T-helper 2 cell treated with Interferon-gamma antibody and Interleukin-4, amounts not matched to agents 100 ng/mL and 5 ng/mL, for 36 hours (primary cell): ENCODE results near the gene POLD2. TPM values are rescaled to one million over a fixed set of nuclear protein-coding genes. Genes with fewer than 3 reads are reported as not detected.
"Not testable (repeated sequence)": the region's sequence is repeated elsewhere in the genome, so short reads cannot be mapped to it uniquely, and the experiment has no call there.

Experiments
- intact Hi-C: fragments of 100-400 bp; cut with micrococcal nuclease; formaldehyde crosslinking; loops from one replicate; pipeline ENCODE4 v1.15.1; 2023
- total RNA-seq: library from RNA; stranded (reverse); gene quantifications from 2 replicates; pipeline ENCODE4 v1.2.3, GENCODE V29; 2022

Gene POLD2
- total RNA-seq, 1 donor from 2014 or later: 142 TPM

- intact Hi-C loops: no loop called here
Measured at GRCh38 chr7:44139311-44140010, 16.1 kb upstream of the POLD2 start.

- intact Hi-C loops: no loop called here
Measured at GRCh38 chr7:44138698-44139097, 15.3 kb upstream of the POLD2 start.

GRCh38 chr7:44136731-44137130 lies 13.4 kb upstream of the POLD2 start:
- intact Hi-C loops: no loop called here

GRCh38 chr7:44134943-44135628 lies 11.7 kb upstream of the POLD2 start:
- intact Hi-C loops: no loop called here

- intact Hi-C loops: no loop called here
Measured at GRCh38 chr7:44133295-44133694, 9.9 kb upstream of the POLD2 start.

DNA sequence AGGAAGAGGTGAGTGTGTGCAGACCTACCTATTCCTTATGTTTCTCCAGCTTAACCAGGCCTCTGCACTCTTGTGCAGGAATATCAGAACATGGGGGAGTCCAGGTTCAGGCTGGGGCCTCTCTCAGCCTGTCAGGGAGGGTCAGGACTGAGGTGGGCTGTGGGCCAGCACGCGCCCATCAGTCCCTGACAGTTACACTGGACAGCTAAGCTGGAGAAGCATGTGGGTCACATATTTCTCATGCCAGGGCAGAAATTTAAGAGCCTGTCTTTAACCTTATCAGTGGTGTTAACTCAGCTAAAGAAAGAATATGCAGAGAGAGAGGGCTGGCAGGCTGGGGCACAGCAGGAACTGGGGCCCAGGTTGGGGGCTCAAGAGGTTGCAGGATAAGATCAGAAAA lies 8.7 kb upstream of the POLD2 start:
- intact Hi-C loops: no loop called here

GRCh38 chr7:44131173-44132029 lies 8.1 kb upstream of the POLD2 start:
- intact Hi-C loops: no loop called here

DNA sequence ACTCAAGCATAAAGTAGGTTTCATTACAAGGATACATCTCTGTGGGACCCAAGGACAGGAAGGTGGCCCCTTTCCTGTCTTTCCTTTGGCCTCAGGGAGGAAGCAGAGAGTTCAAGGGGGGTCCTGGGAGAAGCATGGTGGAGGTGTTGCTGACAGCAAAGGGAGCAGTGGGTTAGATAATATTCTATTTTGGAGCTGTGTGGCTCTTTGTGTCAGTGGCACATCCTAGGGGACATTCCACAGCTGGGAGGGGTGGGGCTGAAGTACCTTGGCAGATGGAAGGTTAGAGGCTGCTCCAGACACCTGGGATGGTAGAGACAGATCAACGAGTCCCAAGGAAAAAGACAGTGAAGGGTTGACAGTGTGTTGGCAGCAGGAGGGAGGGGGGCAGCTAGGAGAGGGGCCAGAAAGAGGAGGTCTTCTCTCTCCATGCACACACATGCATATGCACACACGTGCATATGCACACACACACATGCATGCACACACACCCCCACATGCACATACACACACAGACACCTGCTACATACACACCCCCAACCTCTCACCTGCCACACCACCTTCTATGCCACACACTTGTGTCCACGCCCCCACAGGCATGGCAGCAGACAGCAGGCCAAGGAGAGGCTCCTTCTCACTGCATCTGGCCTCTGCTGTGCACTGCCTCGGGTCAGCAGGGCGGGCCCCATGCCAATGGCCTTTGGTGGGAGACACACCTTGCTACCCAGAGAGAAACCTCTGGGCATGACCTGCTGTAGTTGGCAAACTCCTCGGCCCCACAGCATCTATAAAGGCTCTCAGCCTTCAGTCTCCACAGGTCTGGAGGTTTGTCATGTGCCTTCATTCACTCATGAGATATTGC lies 5.6 kb upstream of the POLD2 start:
- intact Hi-C loops: no loop called here

- intact Hi-C loops: no loop called here
Measured at GRCh38 chr7:44127161-44127560, 3.8 kb upstream of the POLD2 start.

GRCh38 chr7:44126574-44126973 lies 3.2 kb upstream of the POLD2 start:
- intact Hi-C loops: not testable (repeated sequence)

- intact Hi-C loops: no loop called here
Measured at GRCh38 chr7:44124822-44125202, 1.5 kb upstream of the POLD2 start.

DNA sequence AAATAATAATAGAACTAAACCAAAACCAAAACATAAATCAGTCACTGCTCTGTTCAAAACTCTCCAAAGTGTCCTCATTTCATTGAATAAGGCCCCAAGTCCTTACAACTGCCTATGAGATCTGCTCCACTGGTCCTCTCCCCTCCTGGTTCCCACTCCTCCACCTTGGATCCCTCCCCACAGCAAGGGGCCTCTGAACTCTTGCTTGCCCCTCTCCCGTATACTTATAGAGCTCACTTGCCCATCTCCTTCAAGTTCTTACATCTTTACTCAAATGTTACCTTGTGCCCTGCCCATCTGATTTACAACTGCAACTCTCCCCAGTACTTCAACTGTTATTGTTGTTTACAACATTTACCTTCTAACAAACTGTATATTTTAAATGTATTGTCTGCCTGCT lies 819 bp downstream of the POLD2 start:
- intact Hi-C loops: loop anchor here (2.0 kb wide), 1 partner anchor 78 kb away; the partner anchor contains the start of gene YKT6

DNA sequence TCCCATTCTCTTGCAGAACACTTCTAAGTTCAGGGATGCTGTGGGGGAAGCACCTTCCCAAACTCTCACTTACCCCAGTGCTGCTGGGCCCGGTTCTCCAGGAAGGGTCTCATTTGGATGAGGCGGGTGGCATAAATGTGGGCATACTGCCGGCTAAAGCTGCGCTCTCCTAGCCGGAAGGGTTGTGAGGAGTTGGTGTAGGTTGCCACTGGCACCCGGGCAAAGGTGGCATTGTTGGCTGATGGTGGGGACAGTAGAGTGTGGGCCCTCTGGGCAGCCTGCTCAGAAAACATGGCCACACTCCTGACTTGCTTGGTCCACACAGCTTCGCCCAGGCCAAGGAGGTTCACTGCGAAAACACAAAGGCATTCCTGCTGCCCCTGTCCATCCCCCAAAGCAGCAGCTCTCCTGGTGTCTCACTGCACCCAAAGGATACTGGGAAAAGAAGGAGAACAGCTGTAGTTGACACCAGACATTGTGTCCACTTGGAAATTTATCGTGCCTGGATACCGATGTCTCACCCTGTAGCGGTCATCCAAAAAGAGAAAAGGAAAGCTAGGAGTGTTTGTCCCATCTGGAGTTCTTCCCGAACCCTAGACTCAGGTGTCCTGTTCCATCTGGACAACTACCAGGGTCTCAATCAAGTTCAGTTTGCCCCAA lies 1.5 kb downstream of the POLD2 start:
- intact Hi-C loops: loop anchor here (2.0 kb wide), 1 partner anchor 79 kb away; the partner anchor contains the start of gene YKT6

- intact Hi-C loops: no loop called here
Measured at GRCh38 chr7:44120395-44120794, 3.0 kb downstream of the POLD2 start.

DNA sequence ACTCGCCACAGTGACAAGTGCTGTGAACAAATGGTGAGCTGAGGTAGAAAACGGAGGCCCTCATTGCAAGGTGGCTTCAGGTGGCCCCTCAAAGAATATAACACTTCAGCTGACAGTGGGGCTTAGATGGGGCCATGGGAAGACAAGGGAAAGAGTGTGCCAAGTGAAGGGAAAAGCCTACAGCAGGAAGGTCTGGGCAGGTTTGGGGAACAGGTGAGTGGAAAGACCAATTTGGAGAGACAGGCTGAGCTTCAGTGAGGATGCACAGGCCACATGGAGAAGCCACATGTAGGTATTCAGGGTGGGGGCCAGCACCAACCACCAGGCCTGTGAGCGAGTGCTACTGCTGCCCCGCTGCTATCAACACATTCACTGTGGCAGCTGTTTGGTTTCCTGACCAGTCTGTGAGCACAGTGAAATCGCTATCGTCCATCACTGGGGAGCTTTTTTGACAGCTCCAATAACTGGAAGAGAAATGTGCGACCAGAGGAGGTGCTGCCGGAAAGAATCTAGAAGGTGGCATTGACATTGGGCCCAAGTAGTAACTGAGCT lies 3.4 kb downstream of the POLD2 start:
- intact Hi-C loops: no loop called here

DNA sequence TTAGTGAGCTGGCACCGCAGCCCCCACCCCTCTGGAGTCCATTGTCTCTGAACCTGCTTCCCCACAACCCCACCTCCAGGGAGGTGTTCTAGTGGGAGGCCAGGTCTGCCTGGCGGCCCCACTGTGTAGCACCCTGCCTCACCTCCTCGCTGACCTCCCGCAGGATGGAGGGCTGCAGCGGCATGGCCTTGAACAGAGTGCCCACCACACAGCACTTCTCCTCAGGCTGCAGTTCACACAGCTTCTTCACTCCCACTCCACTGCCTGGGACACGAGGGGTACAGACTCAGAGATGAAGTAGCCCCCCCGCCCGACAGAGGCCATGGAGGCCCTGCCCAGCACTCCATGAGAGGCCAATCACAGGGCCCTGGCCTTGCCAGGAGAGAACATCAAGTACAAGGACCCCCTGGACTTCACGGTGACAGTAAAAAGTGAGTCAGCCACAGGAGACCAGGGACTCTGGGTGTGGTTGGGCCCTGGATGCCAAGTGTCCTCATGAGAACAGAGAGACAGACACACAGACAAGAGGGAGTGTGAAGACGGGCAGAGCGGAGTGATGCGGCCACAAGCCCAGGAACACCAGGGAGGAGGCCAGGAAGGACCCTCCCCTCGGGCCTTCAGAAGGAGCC lies 5.4 kb downstream of the POLD2 start:
- intact Hi-C loops: no loop called here

DNA sequence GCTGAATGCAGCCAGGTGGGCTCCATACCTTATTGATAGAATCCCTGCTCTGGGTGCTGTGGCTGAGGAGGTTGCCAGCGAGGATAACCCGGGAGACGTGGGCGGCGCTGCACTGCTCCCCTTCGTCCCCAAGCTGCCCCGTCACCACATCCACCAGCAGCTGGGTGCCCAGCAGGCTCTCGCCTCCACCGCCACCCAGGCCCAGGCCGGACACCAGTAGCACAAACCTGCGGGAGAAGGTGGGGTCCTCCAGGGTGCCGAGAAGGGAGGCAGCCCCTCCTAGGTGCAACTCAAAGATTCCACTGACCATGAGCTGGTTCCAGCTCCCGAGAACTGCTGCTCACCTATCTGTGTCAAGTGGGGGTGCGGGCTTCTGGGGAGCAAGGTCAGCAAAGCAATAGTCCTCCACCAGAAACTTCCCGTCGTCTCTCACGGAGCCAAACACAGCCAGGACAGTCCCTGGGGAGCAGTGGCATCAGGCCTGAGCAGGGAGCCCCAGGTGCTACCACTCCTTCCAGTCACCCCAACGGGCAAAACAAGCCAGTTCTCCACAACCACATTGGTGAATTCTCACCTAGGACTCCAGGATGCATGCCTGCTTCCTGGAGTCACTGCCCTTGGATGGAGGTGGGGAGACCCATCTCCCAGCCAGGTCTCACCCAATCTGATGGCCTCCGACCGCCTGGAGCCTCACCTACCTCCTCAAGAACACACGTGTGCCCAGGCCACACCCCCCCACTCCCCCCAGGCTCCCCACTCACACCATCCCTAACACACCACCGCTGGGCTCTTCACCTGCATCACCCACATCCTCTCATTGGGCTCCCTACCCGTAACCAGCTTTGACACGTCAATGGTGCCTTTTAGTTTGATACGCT lies 6.3 kb downstream of the POLD2 start:
- intact Hi-C loops: no loop called here

DNA sequence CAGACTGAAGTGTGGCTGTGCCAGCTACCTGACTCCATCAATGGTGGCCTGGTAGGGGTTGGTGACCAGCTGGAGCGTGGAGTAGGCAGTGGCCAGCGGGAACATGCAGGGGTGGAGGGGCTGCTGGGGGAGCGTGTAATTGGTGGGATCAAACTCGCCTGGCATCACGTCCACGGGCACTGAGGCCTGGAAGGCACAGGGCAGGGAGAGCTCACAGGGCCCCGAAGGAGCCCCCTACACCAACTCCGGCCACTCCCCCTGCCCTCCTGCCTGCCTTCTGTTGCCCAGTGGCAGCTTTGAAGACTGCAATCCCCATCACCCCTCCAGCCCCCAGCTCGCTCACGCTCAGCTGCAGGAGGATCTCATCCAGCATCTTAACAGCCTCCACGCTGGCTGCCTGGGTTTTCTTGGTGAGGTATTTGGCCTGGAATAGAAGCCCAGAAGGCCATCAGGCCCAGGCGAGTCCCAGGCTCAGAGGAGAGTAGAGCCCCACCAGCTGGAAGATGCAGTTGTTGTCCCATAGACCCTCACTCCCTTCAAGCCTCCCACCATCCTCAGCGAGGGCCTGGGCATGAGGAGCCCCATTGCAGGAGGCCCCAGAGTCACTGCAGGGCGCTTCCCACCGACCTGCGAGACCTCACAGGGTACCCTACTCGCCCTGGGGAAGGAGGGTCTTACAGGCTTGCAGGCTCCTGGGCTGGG lies 7.1 kb downstream of the POLD2 start:
- intact Hi-C loops: no loop called here
